Progenitor cell of endocrine pancreas (in vitro differentiated cells): ENCODE measurements around the gene AKIRIN2. TPM values are rescaled to one million over a fixed set of nuclear protein-coding genes. Genes with fewer than 3 reads are reported as not detected.

Experiments used
- DNase-seq: peaks from one replicate; pipeline ENCODE4 v3.0.0; 2021; ENCODE audit warnings: low spot score; ENCODE audit not compliant: unreplicated experiment
- H3K27ac Mint-ChIP-seq: 2 replicates; pipeline ENCODE4 v1.8.0; 2021; ENCODE audit warnings: mild to moderate bottlenecking, moderate library complexity, mixed read lengths
- H3K27me3 Mint-ChIP-seq: 2 replicates; pipeline ENCODE4 v1.8.0; 2021; ENCODE audit warnings: mixed read lengths
- H3K36me3 Mint-ChIP-seq: 2 replicates; pipeline ENCODE4 v1.8.0; 2022; ENCODE audit warnings: mixed read lengths; ENCODE audit not compliant: insufficient read depth
- H3K4me1 Mint-ChIP-seq: 2 replicates; pipeline ENCODE4 v1.8.0; 2021; ENCODE audit warnings: low read depth, mixed read lengths
- H3K4me3 Mint-ChIP-seq: 2 replicates; pipeline ENCODE4 v1.8.0; 2021; ENCODE audit warnings: low read depth, mild to moderate bottlenecking, moderate library complexity, mixed read lengths
- H3K9me3 Mint-ChIP-seq: 2 replicates; pipeline ENCODE4 v1.8.0; 2021; ENCODE audit warnings: low read depth, mixed read lengths
- CTCF ChIP-seq: fragments of 200-600 bp; sonication (generic); IDR thresholded peaks from one replicate; pipeline ENCODE4 v1.5.0; 2021; ENCODE audit warnings: antibody characterized with exemption, mild to moderate bottlenecking; ENCODE audit not compliant: unreplicated experiment
- total RNA-seq: library from RNA; stranded (reverse); gene quantifications from 2 replicates; pipeline ENCODE4 v1.2.1, GENCODE V29; 2021

The AKIRIN2 gene
- total RNA-seq, 1 donor from 2014 or later = 86.3 TPM

- no peak for TF ChIP-seq CTCF
- no peak for DNase-seq
- H3K4me1 Mint-ChIP-seq = peaks cover 7% of the 10 kb centered on the region
- H3K9me3 Mint-ChIP-seq = no peaks in the 10 kb centered on the region
- peaks cover 31% of the 10 kb centered on the region for H3K36me3 Mint-ChIP-seq
- H3K27ac Mint-ChIP-seq = no peak overlapping the region
- H3K27me3 Mint-ChIP-seq = no peaks in the 10 kb centered on the region
- no peak overlapping the region for H3K4me3 Mint-ChIP-seq
These were observed 28.8 kb downstream of the AKIRIN2 start for GRCh38 chr6:87673237-87673636.

- H3K9me3 Mint-ChIP-seq = no peaks in the 10 kb centered on the region
- no peaks in the 10 kb centered on the region for H3K27me3 Mint-ChIP-seq
- DNase-seq = no peak
- TF ChIP-seq CTCF = no peak
- peaks cover 7% of the 10 kb centered on the region for H3K4me1 Mint-ChIP-seq
- no peak overlapping the region for H3K27ac Mint-ChIP-seq
- peaks cover 30% of the 10 kb centered on the region for H3K36me3 Mint-ChIP-seq
- H3K4me3 Mint-ChIP-seq = no peak overlapping the region
These were observed 29.4 kb downstream of the AKIRIN2 start for GRCh38 chr6:87672641-87673040.

- H3K4me1 Mint-ChIP-seq = peaks cover 13% of the 10 kb centered on the region
- H3K36me3 Mint-ChIP-seq = peaks cover 30% of the 10 kb centered on the region
- no peak overlapping the region for H3K27ac Mint-ChIP-seq
- no peak for TF ChIP-seq CTCF
- DNase-seq = no peak
- no peaks in the 10 kb centered on the region for H3K9me3 Mint-ChIP-seq
- no peaks in the 10 kb centered on the region for H3K27me3 Mint-ChIP-seq
- H3K4me3 Mint-ChIP-seq = no peak overlapping the region
These were observed 30.4 kb downstream of the AKIRIN2 start for GRCh38 chr6:87671555-87672029.

- H3K36me3 Mint-ChIP-seq = peaks cover 26% of the 10 kb centered on the region
- H3K9me3 Mint-ChIP-seq = no peaks in the 10 kb centered on the region
- H3K4me1 Mint-ChIP-seq = peaks cover 15% of the 10 kb centered on the region
- no peak for DNase-seq
- peak overlapping the region; percentile 21 for H3K27ac Mint-ChIP-seq
- H3K27me3 Mint-ChIP-seq = no peaks in the 10 kb centered on the region
- TF ChIP-seq CTCF = no peak
- H3K4me3 Mint-ChIP-seq = no peak overlapping the region
These were observed 31.3 kb downstream of the AKIRIN2 start for GRCh38 chr6:87670707-87671106.

GRCh38 chr6:87669051-87669450 lies 33.0 kb downstream of the AKIRIN2 start:
- H3K36me3 Mint-ChIP-seq = peaks cover 17% of the 10 kb centered on the region

More at GRCh38 chr6:87669051-87669450, 33.0 kb downstream of the AKIRIN2 start:
- no peak for TF ChIP-seq CTCF
- Mint-ChIP-seq H3K27ac (peak overlapping the region; percentile 86), H3K4me1 (peaks cover 15% of the 10 kb centered on the region), H3K27me3 (no peaks in the 10 kb centered on the region), H3K9me3 (no peaks in the 10 kb centered on the region), H3K4me3 (no peak overlapping the region)
- no peak for DNase-seq
